Body of pancreas (tissue), 4 donors: Measurements from ENCODE around the gene HOXC10.

Source experiments
- CTCF ChIP-seq, 7 experiments: fragments of 450-650 bp in 4 of 7; fragments of 200-600 bp in 3 of 7; sonication (generic) in 3 of 7; IDR thresholded peaks; one replicate each; pipeline ENCODE4 v1.5.1; 2016 to 2019; ENCODE audit warnings: antibody characterized with exemption in 7 of 7
- POLR2A ChIP-seq, 3 donors: fragments of 450-650 bp; IDR thresholded peaks; one replicate each; pipeline ENCODE4 v1.6.1; 2016; ENCODE audit warnings: antibody characterized with exemption in 3 of 3, mild to moderate bottlenecking in 2 of 3

GRCh38 chr12:53967421-53967925 lies 17.5 kb upstream of the HOXC10 start:
- no peak for TF ChIP-seq CTCF (IDR thresholded peaks at IDR 0.05)
- TF ChIP-seq POLR2A (IDR thresholded peaks at IDR 0.05), result no peak
